RWPE1 (cell line): Measurements from ENCODE around the gene LIPC.

ENCODE experiments used
- CTCF ChIA-PET: fragments of 350-600 bp; sonication (Branson Sonifier 250); formaldehyde crosslinking; extraction: SDS; loops from one replicate; lab custom pipeline; 2021; lab: Yijun Ruan, JAX
- POLR2A ChIA-PET: fragments of 400-600 bp; formaldehyde crosslinking; extraction: SDS; loops from one replicate; lab custom pipeline; 2020; ENCODE audit warnings: antibody characterized with exemption; ENCODE audit not compliant: low non-redundant PET; lab: Yijun Ruan, JAX
- DNase-seq: peaks from one replicate; pipeline ENCODE4 v3.0.0; 2012; ENCODE audit warnings: low spot score
- H3K27ac ChIP-seq: fragments of 450-650 bp; 2 replicates; pipeline ENCODE4 v1.5.1; 2017
- TF ChIP-seq, protein P1 (sequence below): fragments of 450-650 bp; conservative IDR thresholded peaks from 2 replicates; pipeline ENCODE4 v1.5.1; 2017; ENCODE audit warnings: low read depth, mild to moderate bottlenecking

The LIPC gene

DNA sequence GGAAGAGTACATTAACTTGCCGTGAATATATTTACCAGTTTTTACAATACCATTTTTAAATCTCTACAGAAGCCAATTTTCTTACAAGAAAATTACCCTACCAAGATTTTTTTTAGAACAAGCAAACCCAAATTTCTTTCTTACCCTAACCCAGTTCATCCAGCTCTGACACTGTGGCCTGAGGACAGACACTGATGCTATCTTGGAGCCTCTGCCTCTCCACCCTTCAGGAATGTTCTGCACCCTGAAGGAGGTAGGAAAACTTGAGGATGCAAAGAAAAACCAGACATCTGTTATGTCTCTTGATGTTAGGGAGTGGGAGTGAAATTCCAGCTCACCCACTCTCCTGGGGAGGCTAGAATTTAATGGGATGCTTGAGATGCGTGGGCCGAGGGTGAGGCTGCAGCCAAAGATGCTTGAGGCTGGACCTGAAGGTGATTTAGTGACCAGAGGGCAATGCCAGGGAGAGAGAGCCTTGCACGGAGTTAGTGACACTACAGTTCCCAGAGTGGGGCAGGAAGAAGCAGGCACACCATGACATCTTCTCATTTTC, 69.9 kb downstream of the LIPC start:
- ChIA-PET POLR2A (interaction anchor here (0.7 kb wide), 1 partner anchor 119 kb away, joined by 6 read pairs; no protein-coding TSS in a partner anchor), CTCF (interaction anchor here (0.6 kb wide), 1 partner anchor 527 kb away, joined by 3 read pairs; no protein-coding TSS in a partner anchor)
- no peak for DNase-seq
- TF ChIP-seq, protein P1, sequence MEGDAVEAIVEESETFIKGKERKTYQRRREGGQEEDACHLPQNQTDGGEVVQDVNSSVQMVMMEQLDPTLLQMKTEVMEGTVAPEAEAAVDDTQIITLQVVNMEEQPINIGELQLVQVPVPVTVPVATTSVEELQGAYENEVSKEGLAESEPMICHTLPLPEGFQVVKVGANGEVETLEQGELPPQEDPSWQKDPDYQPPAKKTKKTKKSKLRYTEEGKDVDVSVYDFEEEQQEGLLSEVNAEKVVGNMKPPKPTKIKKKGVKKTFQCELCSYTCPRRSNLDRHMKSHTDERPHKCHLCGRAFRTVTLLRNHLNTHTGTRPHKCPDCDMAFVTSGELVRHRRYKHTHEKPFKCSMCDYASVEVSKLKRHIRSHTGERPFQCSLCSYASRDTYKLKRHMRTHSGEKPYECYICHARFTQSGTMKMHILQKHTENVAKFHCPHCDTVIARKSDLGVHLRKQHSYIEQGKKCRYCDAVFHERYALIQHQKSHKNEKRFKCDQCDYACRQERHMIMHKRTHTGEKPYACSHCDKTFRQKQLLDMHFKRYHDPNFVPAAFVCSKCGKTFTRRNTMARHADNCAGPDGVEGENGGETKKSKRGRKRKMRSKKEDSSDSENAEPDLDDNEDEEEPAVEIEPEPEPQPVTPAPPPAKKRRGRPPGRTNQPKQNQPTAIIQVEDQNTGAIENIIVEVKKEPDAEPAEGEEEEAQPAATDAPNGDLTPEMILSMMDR = no peak
- no peak overlapping the region for H3K27ac ChIP-seq

DNA sequence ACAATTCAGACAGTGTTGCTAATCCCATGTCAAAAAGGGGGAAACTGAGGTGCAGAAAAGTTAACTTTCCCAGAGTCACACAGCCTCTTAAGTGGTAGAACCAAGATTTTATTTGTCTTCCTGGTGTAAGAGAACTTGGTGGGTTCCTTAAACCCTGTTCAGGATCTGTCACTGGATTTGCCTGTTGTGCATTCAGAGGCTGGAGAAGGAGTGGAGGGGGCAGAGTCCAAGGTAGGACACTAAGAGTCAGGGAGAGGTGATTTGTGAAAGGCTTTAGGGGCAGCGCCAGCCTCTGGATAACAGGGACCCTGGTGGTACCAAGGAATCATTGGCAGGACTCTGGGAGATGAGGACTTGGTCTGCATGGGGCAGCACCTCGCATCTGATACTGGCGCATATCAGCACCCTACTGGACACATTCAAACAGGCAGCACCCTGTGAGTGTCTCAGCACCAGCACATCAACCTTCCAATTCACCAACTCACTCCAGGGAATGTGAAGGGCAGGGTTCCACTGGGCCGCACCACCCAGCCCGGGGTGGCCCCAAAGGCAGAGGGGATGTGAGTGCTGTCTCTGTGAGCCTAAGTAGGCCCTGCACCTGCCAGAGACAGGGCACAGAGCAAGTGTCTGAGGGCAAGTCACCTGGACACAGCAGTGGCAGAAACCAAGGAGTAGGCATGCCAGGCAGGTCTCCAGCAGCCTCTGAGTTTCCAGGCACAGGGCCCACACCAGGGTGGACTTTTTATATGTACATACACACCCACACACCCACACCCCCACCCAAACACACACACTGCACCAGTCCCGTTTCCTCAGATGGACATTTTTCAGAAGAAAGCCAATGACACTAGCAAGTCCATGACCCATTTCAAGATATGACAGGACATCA, 71.6 kb downstream of the LIPC start:
- TF ChIP-seq, protein P1 = no peak
- no peak overlapping the region for H3K27ac ChIP-seq
- POLR2A ChIA-PET = no interaction called here
- DNase-seq = no peak
- CTCF ChIA-PET = no interaction called here

DNA sequence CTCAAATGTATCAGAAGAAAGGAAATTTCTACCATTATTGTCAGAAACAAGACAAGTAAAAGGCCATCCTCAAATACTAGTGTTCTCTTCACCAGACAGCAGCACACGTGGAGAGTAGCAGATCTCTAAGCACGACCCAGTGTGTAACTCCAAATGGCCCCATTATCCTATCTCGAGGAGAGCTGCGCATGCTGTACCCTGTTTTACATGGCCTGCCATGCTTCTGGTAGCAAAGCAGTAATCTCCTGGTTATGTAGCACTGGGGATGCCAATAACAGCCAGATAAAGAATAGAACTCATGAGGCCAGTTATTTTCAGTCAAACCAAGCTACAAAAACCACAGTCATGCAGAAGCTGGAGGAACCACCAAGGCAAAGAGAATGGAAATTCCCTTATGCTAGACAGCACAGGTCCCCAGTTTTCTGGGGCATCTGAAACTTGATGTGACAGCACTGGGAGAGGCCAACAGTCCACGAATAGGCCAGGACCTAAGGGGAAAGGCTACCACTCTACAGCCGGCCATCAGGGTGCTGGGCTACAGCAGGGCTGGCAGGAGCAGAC, 73.0 kb downstream of the LIPC start:
- ChIA-PET POLR2A (no interaction called here), CTCF (no interaction called here)
- TF ChIP-seq, protein P1 = no peak
- no peak overlapping the region for H3K27ac ChIP-seq
- no peak for DNase-seq

DNA sequence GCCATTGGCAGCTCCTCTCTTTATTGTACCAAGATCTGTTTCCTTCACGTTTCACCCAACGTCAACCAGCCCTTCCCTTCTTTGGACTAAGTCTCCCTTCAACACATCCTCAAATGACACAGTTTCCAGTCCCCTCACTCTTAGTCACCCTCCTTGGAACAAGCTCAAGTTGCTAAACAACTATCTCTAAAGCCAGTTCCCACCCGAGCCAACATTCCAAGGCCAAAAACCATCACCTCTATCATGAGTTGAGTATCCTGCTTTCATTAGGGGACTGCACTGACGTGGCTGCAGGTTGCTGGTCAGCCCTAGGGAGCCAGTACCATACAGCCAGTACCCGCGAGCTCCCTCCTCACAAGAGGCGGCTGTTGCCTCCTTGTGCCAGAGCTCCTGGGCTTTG, 73.8 kb downstream of the LIPC start:
- TF ChIP-seq, protein P1 = no peak
- ChIA-PET CTCF (no interaction called here), POLR2A (interaction anchor here (0.6 kb wide), 1 partner anchor 76 kb away, joined by 3 read pairs; no protein-coding TSS in a partner anchor)
- H3K27ac ChIP-seq = peak overlapping the region; percentile 46
- no peak for DNase-seq

DNA sequence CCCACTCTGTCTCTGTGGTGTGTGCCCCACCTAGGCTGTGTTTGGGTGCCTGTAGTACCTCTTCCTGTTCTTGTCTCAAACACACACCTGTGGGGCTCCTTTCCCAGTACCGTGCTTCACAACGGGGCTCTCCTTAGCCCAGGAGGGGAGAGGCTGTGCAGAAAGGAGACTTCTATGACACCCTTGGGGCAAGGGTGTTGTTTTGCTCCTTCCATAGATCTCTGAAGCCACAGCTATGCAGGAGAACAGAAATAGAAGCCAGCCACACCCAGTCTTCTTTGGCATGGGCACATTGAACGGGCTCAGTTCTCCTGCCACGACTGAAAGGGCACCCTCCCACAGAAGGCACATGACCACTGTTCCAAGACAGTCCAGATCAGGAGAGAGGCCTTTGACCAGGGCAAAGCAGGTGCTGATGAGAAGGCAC, 74.3 kb downstream of the LIPC start:
- no peak for DNase-seq
- TF ChIP-seq, protein P1 = no peak
- CTCF ChIA-PET = no interaction called here
- POLR2A ChIA-PET = interaction anchor here (0.6 kb wide), 1 partner anchor 76 kb away, joined by 3 read pairs; no protein-coding TSS in a partner anchor
- H3K27ac ChIP-seq = peak overlapping the region; percentile 46
